Measurements from ENCODE around the gene USH2A.

Gene USH2A

DNA sequence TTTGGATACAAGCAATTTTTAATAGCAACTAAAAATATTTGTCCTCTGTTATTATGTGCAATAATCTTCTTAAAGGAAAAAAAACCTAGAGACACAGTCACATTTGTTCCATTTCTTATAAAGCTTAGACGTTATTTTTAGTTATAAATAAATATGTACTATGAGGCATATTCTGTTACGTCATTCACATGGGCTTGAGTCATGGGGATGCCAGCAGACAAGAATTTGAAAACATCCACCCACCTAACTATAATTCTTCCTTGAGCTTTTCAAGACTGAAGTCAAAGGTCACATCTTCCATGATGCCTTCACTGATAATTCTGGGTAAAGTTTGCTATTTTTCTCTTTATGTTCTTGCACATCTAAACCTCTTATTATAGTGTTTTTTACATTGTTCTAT, 587.3 kb downstream of the USH2A start:
- DNase-seq: no peak

DNA sequence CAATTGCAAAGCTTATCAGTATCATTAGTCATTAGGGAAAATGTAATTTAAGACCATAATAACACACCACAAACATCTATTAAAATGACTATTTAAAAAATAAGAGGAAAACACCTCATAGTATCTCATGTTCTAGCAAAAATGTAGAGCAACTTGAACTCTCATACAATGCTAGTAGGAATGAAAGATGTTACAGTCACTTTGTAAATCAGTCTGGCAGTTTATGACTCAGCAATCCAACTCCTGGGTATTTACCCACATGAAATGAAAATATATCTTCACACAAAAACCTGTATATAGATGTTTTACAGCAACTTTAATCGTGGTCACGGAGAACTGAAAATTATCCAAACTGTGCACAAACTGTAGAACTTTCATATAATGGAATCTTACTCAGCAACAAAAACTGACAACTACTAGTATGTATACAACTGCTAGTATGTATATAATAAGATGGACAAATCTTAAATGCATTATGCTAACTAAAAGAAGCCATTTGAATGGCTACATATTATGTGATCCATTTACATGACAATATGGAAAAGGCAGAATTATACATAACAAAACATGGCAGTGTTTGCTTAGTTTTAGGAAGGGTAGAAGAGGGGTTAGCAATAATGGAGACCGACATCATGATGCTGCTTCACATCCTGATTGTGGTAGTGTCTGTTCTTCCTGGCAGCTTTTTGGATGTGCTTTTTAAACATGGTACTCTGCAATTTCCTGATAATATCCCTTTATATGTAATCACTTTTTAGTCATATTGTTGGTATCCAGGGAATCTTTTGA, 589.1 kb downstream of the USH2A start:
- DNase-seq: no peak

DNA sequence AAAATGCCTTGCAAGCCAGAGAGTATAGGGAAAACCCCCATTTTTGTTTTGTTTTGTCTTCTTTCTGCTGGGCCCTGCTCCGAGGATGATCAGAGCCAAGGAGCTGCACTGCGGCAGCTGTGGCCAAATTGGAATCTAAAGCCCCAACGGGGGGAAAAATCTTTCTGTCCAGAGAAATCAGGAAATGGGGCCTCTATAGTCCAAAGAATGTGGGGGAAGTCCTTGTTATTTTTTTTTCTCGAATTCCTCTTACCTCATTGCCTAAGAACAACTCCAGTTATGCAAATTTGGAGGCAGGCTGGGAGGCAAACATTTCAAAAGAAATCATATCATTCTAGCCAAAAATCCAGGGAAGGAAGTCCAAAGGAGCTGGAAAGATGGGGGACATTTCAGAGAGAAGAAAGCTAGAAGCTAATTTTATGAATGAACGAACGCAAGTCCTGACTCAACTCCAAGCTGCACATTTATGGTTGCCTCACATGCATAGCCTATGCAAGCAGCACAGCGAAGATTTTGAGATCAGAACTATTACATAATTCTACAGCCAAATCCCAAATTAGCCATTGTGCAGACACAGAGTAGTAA, 592.9 kb downstream of the USH2A start:
- DNase-seq: no peak

- no peak for DNase-seq
Observed at GRCh38 chr1:215825056-215825455, 598.2 kb downstream of the USH2A start.

DNA sequence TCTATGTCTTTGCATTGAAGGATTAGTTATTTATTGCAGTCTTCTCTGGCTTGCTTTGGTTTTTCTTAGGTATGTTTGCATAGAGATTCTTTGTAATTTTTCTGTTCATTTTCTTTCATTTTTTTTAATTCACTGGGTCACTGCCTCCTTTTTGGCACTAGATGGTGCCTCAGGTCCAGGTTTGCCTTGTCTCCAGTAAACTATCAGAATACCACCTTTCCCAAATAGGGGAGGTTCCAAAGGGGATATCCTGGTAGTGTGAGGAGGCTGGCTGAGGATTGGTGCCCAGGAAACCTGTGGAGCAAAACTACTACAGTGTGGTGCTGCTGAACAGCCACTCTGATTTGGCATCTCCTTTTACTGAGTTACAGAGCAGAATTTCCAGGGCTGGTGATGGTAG, 599.0 kb downstream of the USH2A start:
- DNase-seq: no peak

DNA sequence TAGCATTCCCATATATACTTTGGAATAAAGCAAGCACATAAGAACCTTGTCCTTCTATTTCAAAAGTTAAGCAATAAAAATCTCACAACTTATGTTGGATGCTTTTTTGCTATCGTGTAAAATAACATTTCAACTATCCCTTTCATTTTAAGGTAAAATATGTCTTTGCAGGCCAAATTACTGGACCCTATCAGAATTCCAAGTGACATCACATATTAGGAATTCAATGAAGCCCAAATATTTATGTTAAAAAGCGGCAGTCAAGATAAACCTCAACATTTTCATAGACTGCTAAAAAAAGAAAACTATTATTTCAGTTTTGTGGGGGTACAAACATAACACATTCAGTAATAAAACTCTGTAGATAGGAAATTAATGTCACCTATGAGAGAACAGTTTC, 604.1 kb downstream of the USH2A start:
- DNase-seq: no peak

DNA sequence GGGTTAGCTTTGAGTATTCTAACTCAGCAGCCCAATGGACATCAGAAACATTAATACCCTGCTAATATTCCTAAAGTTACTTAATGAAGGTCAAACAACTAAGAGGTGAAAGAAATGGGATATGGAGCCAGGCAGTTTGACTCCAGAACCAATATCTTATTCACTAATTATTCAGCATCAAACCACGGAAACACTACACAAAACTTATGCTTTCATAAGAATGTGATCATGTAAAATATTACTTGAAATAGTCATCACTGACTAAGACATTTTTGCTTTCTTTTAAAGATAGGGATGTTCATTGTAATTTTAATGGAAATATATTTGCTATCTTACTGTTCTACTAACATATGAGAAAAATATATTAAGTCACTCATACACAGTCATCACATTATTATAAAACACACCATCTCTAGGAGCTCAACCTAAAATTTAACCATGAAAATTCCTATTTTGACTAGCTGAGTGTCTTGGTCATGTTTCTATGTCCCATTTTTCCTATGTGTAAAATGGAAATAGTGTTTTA, 615.3 kb downstream of the USH2A start:
- no peak for DNase-seq

DNA sequence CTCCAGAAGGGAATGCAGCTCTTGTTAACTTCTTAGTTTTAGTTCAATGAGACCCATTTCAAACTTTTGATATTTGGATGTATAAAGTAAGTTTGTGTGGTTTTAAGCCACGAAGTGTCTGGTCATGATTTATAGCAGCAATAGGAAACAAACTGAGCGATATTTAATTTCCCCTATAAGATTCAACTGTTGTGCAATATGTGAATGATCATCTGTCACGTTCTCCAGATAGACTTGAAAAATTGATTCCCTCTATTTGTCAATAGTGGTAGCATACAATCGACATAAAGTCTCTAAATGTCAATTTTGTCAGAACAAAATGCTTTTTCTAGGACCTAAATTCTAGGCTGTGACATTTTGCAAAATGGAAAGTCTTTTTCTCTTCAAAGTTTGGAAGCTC, 616.0 kb downstream of the USH2A start:
- DNase-seq: no peak

DNA sequence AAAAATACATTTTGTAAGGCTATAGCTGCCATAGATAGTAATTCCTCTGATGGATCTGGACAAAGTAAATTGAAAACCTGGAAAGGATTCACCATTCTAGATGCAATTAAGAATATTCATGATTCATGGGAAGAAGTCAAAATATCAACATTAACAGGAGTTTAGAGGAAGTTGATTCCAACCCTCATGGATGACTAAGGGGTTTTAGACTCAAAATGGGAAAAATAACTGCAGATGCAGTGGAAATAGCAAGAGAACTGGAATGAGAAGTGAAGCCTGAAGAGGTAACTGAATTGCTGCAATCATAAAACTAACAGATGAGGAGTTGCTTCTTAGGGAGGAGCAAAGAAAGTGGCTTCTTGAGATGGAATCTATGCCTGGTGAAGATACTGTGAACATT, 625.4 kb downstream of the USH2A start:
- DNase-seq: no peak

GRCh38 chr1:215794156-215794555, 629.1 kb downstream of the USH2A start:
- DNase-seq: no peak

GRCh38 chr1:215793180-215793579, 630.1 kb downstream of the USH2A start:
- DNase-seq: no peak

DNA sequence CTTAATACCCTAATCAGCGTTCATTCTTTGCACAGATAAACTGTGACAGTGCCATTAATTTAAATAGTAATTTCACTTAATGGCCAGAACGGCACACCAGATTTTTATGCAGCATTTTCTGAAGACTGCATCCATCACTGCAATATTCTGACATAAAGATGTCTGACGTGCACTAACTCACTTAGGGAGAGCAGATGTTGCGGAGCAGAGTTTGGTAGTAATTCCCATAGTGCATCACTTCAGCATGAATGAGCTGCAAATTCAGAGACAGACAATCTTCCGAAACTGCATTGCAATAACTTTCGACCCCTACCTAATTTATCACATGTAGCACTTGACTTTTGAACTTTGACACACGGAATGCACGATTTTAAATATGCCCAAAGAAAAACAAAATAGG, 630.8 kb downstream of the USH2A start:
- DNase-seq: no peak

GRCh38 chr1:215789981-215790380, 633.3 kb downstream of the USH2A start:
- no peak for DNase-seq

GRCh38 chr1:215786997-215787396, 636.3 kb downstream of the USH2A start:
- no peak for DNase-seq

GRCh38 chr1:215780641-215781040, 642.6 kb downstream of the USH2A start:
- no peak for DNase-seq

DNA sequence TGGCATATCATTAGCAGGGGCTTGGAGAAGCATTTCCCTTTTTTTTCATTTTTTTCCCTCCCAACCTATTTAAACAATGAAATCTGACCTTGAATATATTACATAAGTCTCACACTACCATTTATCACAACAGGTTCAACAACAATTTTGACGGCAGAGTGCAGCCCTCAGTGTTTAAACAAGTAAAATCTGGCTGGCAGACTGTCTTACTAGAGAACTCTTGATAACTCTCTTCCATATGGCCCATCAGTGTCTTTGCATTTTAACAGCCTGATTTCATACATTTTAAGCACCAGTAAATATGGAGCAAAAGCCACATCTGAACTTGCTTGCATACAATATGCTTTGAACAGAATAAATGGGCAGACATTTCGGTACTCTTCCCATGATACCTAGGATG, 643.1 kb downstream of the USH2A start:
- no peak for DNase-seq

GRCh38 chr1:215779729-215780128, 643.5 kb downstream of the USH2A start:
- no peak for DNase-seq

- no peak for DNase-seq
Observed at GRCh38 chr1:215777370-215777925, 645.8 kb downstream of the USH2A start.

DNA sequence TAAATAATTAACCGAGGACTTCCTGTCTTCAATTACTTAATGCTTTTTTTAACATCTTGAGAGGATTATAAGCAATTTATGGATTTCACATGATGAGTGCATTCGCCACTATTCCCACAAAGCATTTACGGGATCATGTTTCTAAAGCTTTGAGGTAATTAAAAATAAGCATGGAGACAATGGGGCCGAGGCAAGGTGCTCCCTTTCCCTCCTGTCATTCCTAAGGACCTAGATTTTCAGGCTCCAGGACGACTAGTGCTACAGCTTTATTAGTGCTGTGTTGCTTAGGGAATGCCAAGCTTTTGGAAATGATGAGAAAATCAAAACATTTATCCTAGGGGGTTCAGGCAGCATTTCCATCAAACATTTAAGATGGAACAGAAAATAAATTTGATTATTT, 646.9 kb downstream of the USH2A start:
- no peak for DNase-seq

DNA sequence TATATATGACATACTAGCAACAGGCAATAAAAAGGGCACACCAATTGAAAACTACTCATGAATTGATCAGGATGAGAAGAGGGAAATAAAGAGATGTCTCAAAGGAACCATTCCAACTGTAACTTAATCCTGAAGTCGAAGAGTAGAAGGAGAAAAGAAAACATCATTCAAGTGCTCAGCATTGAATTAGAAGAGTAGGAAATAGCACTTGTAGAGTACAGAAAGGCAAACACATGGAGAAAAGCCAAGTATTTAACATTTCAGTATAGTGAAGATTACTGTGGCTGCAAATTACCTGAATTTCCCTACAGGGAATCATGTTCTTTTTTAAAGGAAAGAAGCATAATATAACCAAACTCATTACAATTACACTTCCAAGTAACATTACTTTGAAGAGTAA, 651.1 kb downstream of the USH2A start:
- DNase-seq: no peak

DNA sequence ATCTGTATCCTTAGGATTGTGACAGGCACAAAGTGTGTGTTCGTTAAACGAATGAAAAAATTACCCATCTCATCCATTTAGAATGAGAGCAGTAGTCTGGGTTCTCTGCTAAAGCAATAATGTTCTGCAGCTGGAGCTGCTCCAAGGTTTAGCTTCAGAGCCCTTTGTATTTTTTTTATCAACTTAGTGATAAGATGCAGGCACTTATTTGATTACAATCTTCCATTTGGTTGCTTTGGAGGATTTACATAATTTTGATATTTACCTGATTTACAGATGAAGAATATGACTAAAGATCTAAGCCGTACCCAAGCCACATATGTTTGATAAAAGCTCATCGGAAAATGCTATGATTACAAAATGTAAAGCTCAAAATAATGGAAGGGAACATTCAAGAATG, 654.9 kb downstream of the USH2A start:
- no peak for DNase-seq

GRCh38 chr1:215767761-215768160, 655.5 kb downstream of the USH2A start:
- no peak for DNase-seq

- no peak for DNase-seq
Observed at GRCh38 chr1:215766521-215766920, 656.7 kb downstream of the USH2A start.

- no peak for DNase-seq
Observed at GRCh38 chr1:215765833-215766232, 657.4 kb downstream of the USH2A start.

Data from CD4-positive, alpha-beta T cell treated with Interferon gamma for 1 hour (primary cell).